SK-N-SH treated with all-trans-retinoic acid at 6 μM for 48 hours (cell line): ENCODE measurements around the gene CORO6.

Source experiments
- ATAC-seq: fragments of 200-7000 bp; cut with Tn5 transposase; 3 replicates; pipeline ENCODE4 v1.9.1; 2020; ENCODE audit warnings: mild to moderate bottlenecking, moderate library complexity
- ARNTL ChIP-seq: fragments of 450-650 bp; formaldehyde crosslinking; IDR thresholded peaks from 2 replicates; pipeline ENCODE4 v1.5.0; 2020; ENCODE audit warnings: low read depth, mild to moderate bottlenecking, moderate library complexity, borderline replicate concordance
- BACH2 ChIP-seq: fragments of 250-450 bp; sonication (Bioruptor Pico); IDR thresholded peaks from 2 replicates; pipeline ENCODE4 v1.9.0; 2021; ENCODE audit warnings: mild to moderate bottlenecking, borderline replicate concordance
- CREB5 ChIP-seq: fragments of 250-450 bp; sonication (Bioruptor Pico); IDR thresholded peaks from 2 replicates; pipeline ENCODE4 v1.5.1; 2020; ENCODE audit warnings: low read depth, mild to moderate bottlenecking, moderate library complexity
- CSDC2 ChIP-seq: fragments of 250-450 bp; sonication (Bioruptor Pico); IDR thresholded peaks from 2 replicates; pipeline ENCODE4 v1.5.0; 2020; ENCODE audit warnings: mild to moderate bottlenecking, moderate library complexity
- ESRRG ChIP-seq: fragments of 250-450 bp; sonication (Bioruptor Pico); IDR thresholded peaks from 2 replicates; pipeline ENCODE4 v1.6.1; 2021; ENCODE audit warnings: mild to moderate bottlenecking
- GLIS3 ChIP-seq: fragments of 250-450 bp; sonication (Bioruptor Pico); IDR thresholded peaks from 2 replicates; pipeline ENCODE4 v1.5.0; 2020; ENCODE audit warnings: mild to moderate bottlenecking, moderate library complexity
- ISL1 ChIP-seq: fragments of 250-450 bp; sonication (Bioruptor Pico); IDR thresholded peaks from 2 replicates; pipeline ENCODE4 v2.1.2; 2022; ENCODE audit warnings: mild to moderate bottlenecking, moderate library complexity
- OSR1 ChIP-seq: fragments of 250-450 bp; sonication (Bioruptor Pico); IDR thresholded peaks from 2 replicates; pipeline ENCODE4 v1.8.0; 2022; ENCODE audit warnings: moderate library complexity, mild to moderate bottlenecking, inconsistent platforms
- PATZ1 ChIP-seq: fragments of 250-450 bp; sonication (Bioruptor Pico); IDR thresholded peaks from 2 replicates; pipeline ENCODE4 v1.8.0; 2020; ENCODE audit warnings: mild to moderate bottlenecking, moderate library complexity, borderline replicate concordance
- PPARA ChIP-seq: fragments of 250-450 bp; sonication (Bioruptor Pico); IDR thresholded peaks from 2 replicates; pipeline ENCODE4 v1.5.0; 2020; ENCODE audit warnings: mild to moderate bottlenecking, borderline replicate concordance
- RARB ChIP-seq: fragments of 250-450 bp; sonication (Bioruptor Pico); IDR thresholded peaks from 2 replicates; pipeline ENCODE4 v1.8.0; 2021; ENCODE audit warnings: mild to moderate bottlenecking, moderate library complexity
- SNAI2 ChIP-seq: fragments of 250-450 bp; sonication (Bioruptor Pico); IDR thresholded peaks from 2 replicates; pipeline ENCODE4 v1.5.0; 2020; ENCODE audit warnings: mild to moderate bottlenecking, moderate library complexity
- TCF4 ChIP-seq: fragments of 250-450 bp; sonication (Bioruptor Pico); IDR thresholded peaks from 2 replicates; pipeline ENCODE4 v1.8.0; 2021; ENCODE audit warnings: mild to moderate bottlenecking, moderate library complexity, borderline replicate concordance
- TOX ChIP-seq: fragments of 250-450 bp; sonication (Bioruptor Pico); IDR thresholded peaks from 2 replicates; pipeline ENCODE4 v1.8.0; 2021; ENCODE audit warnings: mild to moderate bottlenecking, moderate library complexity, borderline replicate concordance
- ZC3H10 ChIP-seq: fragments of 250-450 bp; sonication (Bioruptor Pico); IDR thresholded peaks from 2 replicates; pipeline ENCODE4 v1.5.1; 2021; ENCODE audit warnings: mild to moderate bottlenecking, moderate library complexity
- ZFP3 ChIP-seq: fragments of 250-450 bp; sonication (Bioruptor Pico); IDR thresholded peaks from 2 replicates; pipeline ENCODE4 v1.5.0; 2020; ENCODE audit warnings: mild to moderate bottlenecking, moderate library complexity
- ZFP30 ChIP-seq: fragments of 450-650 bp; formaldehyde crosslinking; IDR thresholded peaks from 2 replicates; pipeline ENCODE4 v1.5.0; 2022; ENCODE audit warnings: mild to moderate bottlenecking, moderate library complexity
- ZNF565 ChIP-seq: fragments of 450-650 bp; formaldehyde crosslinking; conservative IDR thresholded peaks from 2 replicates; pipeline ENCODE4 v1.5.0; 2020; ENCODE audit warnings: low read depth, mild to moderate bottlenecking, moderate library complexity
- ZNF70 ChIP-seq: fragments of 450-650 bp; formaldehyde crosslinking; IDR thresholded peaks from 2 replicates; pipeline ENCODE4 v1.5.0; 2020; ENCODE audit warnings: mild to moderate bottlenecking, moderate library complexity
- ZNF8 ChIP-seq: fragments of 450-650 bp; formaldehyde crosslinking; IDR thresholded peaks from 2 replicates; pipeline ENCODE4 v1.5.0; 2020; ENCODE audit warnings: mild to moderate bottlenecking, moderate library complexity
- TF ChIP-seq, protein P1 (sequence below): fragments of 250-450 bp; sonication (Bioruptor Pico); IDR thresholded peaks from 2 replicates; pipeline ENCODE4 v1.5.1; 2021; ENCODE audit warnings: mild to moderate bottlenecking, moderate library complexity
- TF ChIP-seq, protein P2 (sequence below): fragments of 250-450 bp; sonication (Bioruptor Pico); IDR thresholded peaks from 2 replicates; pipeline ENCODE4 v1.8.0; 2021; ENCODE audit warnings: low read depth, mild to moderate bottlenecking, moderate library complexity, borderline replicate concordance

The CORO6 gene

GRCh38 chr17:29576214-29577000 lies 46.3 kb downstream of the CORO6 start:
- ATAC-seq, result no peak
- TF ChIP-seq ZNF70 (CRISPR knock-in tag) (no peak), TCF4 (CRISPR knock-in tag) (no peak), SNAI2 (CRISPR knock-in tag) (no peak), ZFP30 (CRISPR knock-in tag) (no peak), BACH2 (CRISPR knock-in tag) (no peak), ISL1 (CRISPR knock-in tag) (no peak), PATZ1 (CRISPR knock-in tag) (no peak), ESRRG (no peak), CREB5 (CRISPR knock-in tag) (no peak), CSDC2 (CRISPR knock-in tag) (no peak), OSR1 (CRISPR knock-in tag) (no peak), ZNF565 (CRISPR knock-in tag) (no peak), TOX (CRISPR knock-in tag) (no peak), GLIS3 (no peak), ZNF8 (CRISPR knock-in tag) (no peak), ARNTL (no peak), RARB (CRISPR knock-in tag) (no peak), ZFP3 (CRISPR knock-in tag) (no peak)

- TF ChIP-seq PPARA (no peak), BACH2 (CRISPR knock-in tag) (no peak), TCF4 (CRISPR knock-in tag) (no peak), ZC3H10 (CRISPR knock-in tag) (no peak), ISL1 (CRISPR knock-in tag) (no peak)
- TF ChIP-seq, protein P1, sequence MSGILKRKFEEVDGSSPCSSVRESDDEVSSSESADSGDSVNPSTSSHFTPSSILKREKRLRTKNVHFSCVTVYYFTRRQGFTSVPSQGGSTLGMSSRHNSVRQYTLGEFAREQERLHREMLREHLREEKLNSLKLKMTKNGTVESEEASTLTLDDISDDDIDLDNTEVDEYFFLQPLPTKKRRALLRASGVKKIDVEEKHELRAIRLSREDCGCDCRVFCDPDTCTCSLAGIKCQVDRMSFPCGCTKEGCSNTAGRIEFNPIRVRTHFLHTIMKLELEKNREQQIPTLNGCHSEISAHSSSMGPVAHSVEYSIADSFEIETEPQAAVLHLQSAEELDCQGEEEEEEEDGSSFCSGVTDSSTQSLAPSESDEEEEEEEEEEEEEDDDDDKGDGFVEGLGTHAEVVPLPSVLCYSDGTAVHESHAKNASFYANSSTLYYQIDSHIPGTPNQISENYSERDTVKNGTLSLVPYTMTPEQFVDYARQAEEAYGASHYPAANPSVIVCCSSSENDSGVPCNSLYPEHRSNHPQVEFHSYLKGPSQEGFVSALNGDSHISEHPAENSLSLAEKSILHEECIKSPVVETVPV, result no peak
- TF ChIP-seq, protein P2, sequence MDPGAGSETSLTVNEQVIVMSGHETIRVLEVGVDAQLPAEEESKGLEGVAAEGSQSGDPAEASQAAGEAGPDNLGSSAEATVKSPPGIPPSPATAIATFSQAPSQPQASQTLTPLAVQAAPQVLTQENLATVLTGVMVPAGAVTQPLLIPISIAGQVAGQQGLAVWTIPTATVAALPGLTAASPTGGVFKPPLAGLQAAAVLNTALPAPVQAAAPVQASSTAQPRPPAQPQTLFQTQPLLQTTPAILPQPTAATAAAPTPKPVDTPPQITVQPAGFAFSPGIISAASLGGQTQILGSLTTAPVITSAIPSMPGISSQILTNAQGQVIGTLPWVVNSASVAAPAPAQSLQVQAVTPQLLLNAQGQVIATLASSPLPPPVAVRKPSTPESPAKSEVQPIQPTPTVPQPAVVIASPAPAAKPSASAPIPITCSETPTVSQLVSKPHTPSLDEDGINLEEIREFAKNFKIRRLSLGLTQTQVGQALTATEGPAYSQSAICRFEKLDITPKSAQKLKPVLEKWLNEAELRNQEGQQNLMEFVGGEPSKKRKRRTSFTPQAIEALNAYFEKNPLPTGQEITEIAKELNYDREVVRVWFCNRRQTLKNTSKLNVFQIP (CRISPR knock-in tag), result no peak
- ATAC-seq, result no peak
Observed at GRCh38 chr17:29575511-29576213, 47.0 kb downstream of the CORO6 start.

GRCh38 chr17:29574732-29575510 lies 47.8 kb downstream of the CORO6 start:
- no peak for TF ChIP-seq ZNF70 (CRISPR knock-in tag)
- no peak for TF ChIP-seq ARNTL
- TF ChIP-seq ZNF565 (CRISPR knock-in tag), result no peak
- no peak for TF ChIP-seq ZNF8 (CRISPR knock-in tag)
- no peak for TF ChIP-seq TOX (CRISPR knock-in tag)
- TF ChIP-seq OSR1 (CRISPR knock-in tag), result no peak
- TF ChIP-seq, protein P2 (CRISPR knock-in tag), result no peak
- no peak for TF ChIP-seq SNAI2 (CRISPR knock-in tag)
- no peak for TF ChIP-seq GLIS3
- TF ChIP-seq CSDC2 (CRISPR knock-in tag), result no peak
- ATAC-seq, result no peak
